Endothelial cell of umbilical vein (primary cell): ENCODE measurements around the gene ABCA2. TPM values are rescaled to one million over a fixed set of nuclear protein-coding genes. Genes with fewer than 3 reads are reported as not detected.

Experiments
- BruUV-seq: library from RNA; stranded (reverse); fragments of 400-500 nt; replicated peaks from 2 replicates; lab custom pipeline; 2021; lab: Mats Ljungman, UMichigan
- CTCF ChIA-PET: fragments of 300-600, 350-600 bp; sonication (Branson Sonifier 250); formaldehyde crosslinking; loops from one replicate; lab custom pipeline; 2021; ENCODE audit warnings: antibody characterized with exemption, inconsistent platforms; lab: Charles Lee
- POLR2A ChIA-PET: fragments of 300-600, 350-600 bp; sonication (Branson Sonifier 250); formaldehyde crosslinking; loops from one replicate; lab custom pipeline; 2021; ENCODE audit warnings: antibody characterized with exemption, inconsistent platforms; lab: Charles Lee
- DNase-seq: peaks from one replicate; pipeline ENCODE4 v3.0.0-alpha.2; 2011; ENCODE audit warnings: low read depth, low spot score
- FAIRE-seq: peaks from 2 replicates; lab custom pipeline; 2011; peaks lifted over from hg19 to GRCh38; lab: Jason Lieb, UNC
- H2AFZ ChIP-seq: 2 replicates; pipeline ENCODE4 v1.6.0; 2012; ENCODE audit warnings: low read depth, low read length, control low read depth, inconsistent platforms
- H3K27ac ChIP-seq: 2 replicates; pipeline ENCODE4 v1.5.1; 2011; ENCODE audit warnings: low read depth, mild to moderate bottlenecking, control low read depth, low read length, moderate library complexity; ENCODE audit not compliant: insufficient read depth
- H3K27me3 ChIP-seq, 2 experiments: 2 replicates each; pipeline versions ENCODE4 v1.6.0 to v1.6.1; 2011; ENCODE audit warnings: low read length in 2 of 2, mixed read lengths in 1 of 2; ENCODE audit not compliant: control insufficient read depth in 2 of 2, insufficient read depth in 2 of 2
- H3K36me3 ChIP-seq, 2 experiments: 2 replicates in 1 of 2; 3 replicates in 1 of 2; pipeline ENCODE4 v1.5.1; 2011; ENCODE audit warnings: low read length in 2 of 2, mild to moderate bottlenecking in 1 of 2, moderate library complexity in 1 of 2; ENCODE audit not compliant: control insufficient read depth in 2 of 2, insufficient read depth in 2 of 2; ENCODE audit errors: extremely low read depth in 1 of 2
- H3K4me1 ChIP-seq: 3 replicates; pipeline ENCODE4 v1.5.1; 2011; ENCODE audit warnings: mild to moderate bottlenecking, low read length; ENCODE audit not compliant: control insufficient read depth, insufficient read depth; ENCODE audit errors: extremely low read depth
- H3K4me2 ChIP-seq: 2 replicates; pipeline ENCODE4 v1.6.1; 2011; ENCODE audit warnings: low read length, control low read depth, mixed read lengths; ENCODE audit not compliant: insufficient read depth
- H3K4me3 ChIP-seq, 3 experiments: fragments of 200-600 bp in 1 of 3; sonication (generic), shearing (Covaris generic) in 1 of 3; replicated peaks in 1 of 3; 2 replicates each; pipeline ENCODE4 v1.5.1; 2011 to 2016; ENCODE audit warnings: control low read depth in 3 of 3, low read length in 3 of 3, mild to moderate bottlenecking in 2 of 3, inconsistent platforms in 1 of 3, low read depth in 1 of 3, moderate library complexity in 1 of 3; ENCODE audit not compliant: insufficient read depth in 1 of 3
- H3K79me2 ChIP-seq: 2 replicates; pipeline ENCODE4 v1.6.0; 2012; ENCODE audit warnings: low read length, inconsistent platforms; ENCODE audit not compliant: control insufficient read depth, insufficient read depth
- H3K9ac ChIP-seq: replicated peaks from 2 replicates; pipeline ENCODE3; 2011; ENCODE audit warnings: low read length, control low read depth; ENCODE audit not compliant: insufficient read depth; ENCODE audit errors: extremely low read depth
- H3K9me1 ChIP-seq: replicated peaks from 3 replicates; pipeline ENCODE4 v1.6.0; 2011; ENCODE audit warnings: mild to moderate bottlenecking, low read length; ENCODE audit not compliant: control insufficient read depth, insufficient read depth; ENCODE audit errors: extremely low read depth
- H3K9me3 ChIP-seq: replicated peaks from 2 replicates; pipeline ENCODE4 v1.5.1; 2012; ENCODE audit warnings: low read length, inconsistent platforms; ENCODE audit not compliant: control insufficient read depth, insufficient read depth
- H4K20me1 ChIP-seq: replicated peaks from 2 replicates; pipeline ENCODE3; 2011; ENCODE audit warnings: mild to moderate bottlenecking, low read length; ENCODE audit not compliant: control insufficient read depth, insufficient read depth; ENCODE audit errors: extremely low read depth
- EZH2 ChIP-seq: IDR thresholded peaks from 2 replicates; pipeline ENCODE4 v1.6.1; 2012; ENCODE audit warnings: borderline replicate concordance, low read depth, mild to moderate bottlenecking, moderate library complexity, low read length, inconsistent platforms; ENCODE audit not compliant: severe bottlenecking
- FOS ChIP-seq: IDR thresholded peaks from 2 replicates; pipeline ENCODE4 v1.6.1; 2011; ENCODE audit warnings: mild to moderate bottlenecking, low read length, moderate library complexity, borderline replicate concordance; ENCODE audit not compliant: insufficient read depth
- GATA2 ChIP-seq: IDR thresholded peaks from 2 replicates; pipeline ENCODE4 v1.7.0; 2011; ENCODE audit warnings: low read depth, mild to moderate bottlenecking, moderate library complexity, mixed read lengths, low read length; ENCODE audit not compliant: insufficient read length, insufficient read depth
- JUN ChIP-seq: IDR thresholded peaks from 2 replicates; pipeline ENCODE4 v1.6.1; 2011; ENCODE audit warnings: borderline replicate concordance, low read depth; ENCODE audit not compliant: insufficient read length, insufficient read depth
- MYC ChIP-seq: IDR thresholded peaks from one replicate; pipeline ENCODE4 v1.6.1; 2011; ENCODE audit warnings: mild to moderate bottlenecking, low read depth, low read length
- POLR2A ChIP-seq: IDR thresholded peaks from 2 replicates; pipeline ENCODE4 v1.6.1; 2012; ENCODE audit warnings: low read depth, mild to moderate bottlenecking, control low read depth, low read length
- POLR2AphosphoS5 ChIP-seq: IDR thresholded peaks from 2 replicates; pipeline ENCODE4 v1.6.1; 2012; ENCODE audit warnings: low read depth, mild to moderate bottlenecking, control low read depth, low read length, moderate library complexity; ENCODE audit not compliant: insufficient read depth
- dilution Hi-C: fragments of 300-500 bp; cut with MboI; formaldehyde crosslinking; loops from one replicate; pipeline ENCODE4 v1.15.0; 2019; ENCODE audit warnings: low sequenced_read_pairs; ENCODE audit not compliant: extremely low pct_ligation_motif_present
- intact Hi-C: fragments of 100-400 bp; cut with micrococcal nuclease; formaldehyde crosslinking; loops from one replicate; pipeline ENCODE4 v1.10.0; 2022
- polyA plus RNA-seq, 4 experiments: library from polyadenylated mRNA; depleted of rRNA in 3 of 4; stranded (reverse) in 3 of 4; unstranded in 1 of 4; fragments of >200 nt; gene quantifications; 2 replicates each; pipeline versions ENCODE4 v1.2.1 to v1.2.3, GENCODE V29; 2011 to 2012; ENCODE audit warnings: missing spikeins in 1 of 4
- total RNA-seq: library from RNA; stranded (reverse); gene quantifications from 2 replicates; pipeline ENCODE4 v1.2.3, GENCODE V29; 2021
- TF ChIP-seq, protein P1 (sequence below), 2 donors: IDR thresholded peaks; 1 replicate in 1 of 2; 2 replicates in 1 of 2; pipeline ENCODE4 v1.5.1; 2011; ENCODE audit warnings: low read length in 2 of 2, mild to moderate bottlenecking in 2 of 2, moderate library complexity in 2 of 2, control low read depth in 1 of 2, inconsistent platforms in 1 of 2, low read depth in 1 of 2; ENCODE audit not compliant: insufficient read depth in 1 of 2; ENCODE audit errors: extremely low read depth in 1 of 2
- TF ChIP-seq, protein P2 (sequence below): IDR thresholded peaks from 2 replicates; pipeline ENCODE4 v1.6.1; 2011; ENCODE audit not compliant: insufficient read depth, insufficient read length

Gene ABCA2
- total and polyA plus RNA-seq, 2 donors (not counting 3 experiments of a cell fraction or from before 2014, with no cell fraction given), result 20.0 to 29.1 TPM

DNA sequence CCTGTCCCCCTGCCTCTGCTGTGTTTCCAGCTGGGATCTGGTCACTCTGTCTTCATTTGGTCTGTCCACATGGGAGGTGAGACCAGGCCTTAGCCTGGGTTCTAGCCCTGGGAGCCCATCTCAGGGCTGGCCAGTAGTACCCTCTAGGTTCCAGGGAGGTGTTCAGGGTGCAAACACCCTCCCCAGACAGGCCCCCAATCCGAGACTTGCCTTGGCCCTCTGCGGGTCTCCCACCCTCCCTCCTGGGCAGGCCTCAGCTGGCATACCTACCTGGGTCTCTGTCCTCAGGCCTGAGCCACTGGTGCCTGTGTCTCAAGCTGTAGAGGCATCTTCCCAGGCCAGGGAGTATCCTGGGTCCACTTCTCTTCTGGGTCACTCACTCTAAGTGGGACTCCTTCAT lies 43.2 kb upstream of the ABCA2 start:
- H3K9ac ChIP-seq, result no peak overlapping the region
- H3K4me2 ChIP-seq, result no peak overlapping the region
- no peak for DNase-seq
- no peak for FAIRE-seq
- no peaks in the 10 kb centered on the region for H3K9me1 ChIP-seq
- no peaks in the 10 kb centered on the region for H3K9me3 ChIP-seq
- CTCF ChIA-PET, result interaction anchor here (1.0 to 8.0 kb wide), 5 partner anchors 15 to 156 kb away, joined by 3 to 152 read pairs (median 8); partner anchors contain the start of genes ABCA2, MAN1B1, NPDC1 and RNF224
- no peaks in the 10 kb centered on the region for H3K27me3 ChIP-seq
- BruUV-seq, result no TSS peak
- no peak overlapping the region for H3K4me3 ChIP-seq
- POLR2A ChIA-PET, result no interaction called here
- no peak overlapping the region for H3K27ac ChIP-seq
- dilution Hi-C loops (no loop called here), intact Hi-C loops (no loop called here)
- peak overlapping the region; percentile 53 for H2AFZ ChIP-seq
- H3K36me3 ChIP-seq, result no peaks in the 10 kb centered on the region
- TF ChIP-seq FOS (no peak), GATA2 (no peak), POLR2AphosphoS5 (no peak), JUN (no peak), MYC (no peak), POLR2A (no peak), EZH2 (no peak)
- TF ChIP-seq, protein P1, sequence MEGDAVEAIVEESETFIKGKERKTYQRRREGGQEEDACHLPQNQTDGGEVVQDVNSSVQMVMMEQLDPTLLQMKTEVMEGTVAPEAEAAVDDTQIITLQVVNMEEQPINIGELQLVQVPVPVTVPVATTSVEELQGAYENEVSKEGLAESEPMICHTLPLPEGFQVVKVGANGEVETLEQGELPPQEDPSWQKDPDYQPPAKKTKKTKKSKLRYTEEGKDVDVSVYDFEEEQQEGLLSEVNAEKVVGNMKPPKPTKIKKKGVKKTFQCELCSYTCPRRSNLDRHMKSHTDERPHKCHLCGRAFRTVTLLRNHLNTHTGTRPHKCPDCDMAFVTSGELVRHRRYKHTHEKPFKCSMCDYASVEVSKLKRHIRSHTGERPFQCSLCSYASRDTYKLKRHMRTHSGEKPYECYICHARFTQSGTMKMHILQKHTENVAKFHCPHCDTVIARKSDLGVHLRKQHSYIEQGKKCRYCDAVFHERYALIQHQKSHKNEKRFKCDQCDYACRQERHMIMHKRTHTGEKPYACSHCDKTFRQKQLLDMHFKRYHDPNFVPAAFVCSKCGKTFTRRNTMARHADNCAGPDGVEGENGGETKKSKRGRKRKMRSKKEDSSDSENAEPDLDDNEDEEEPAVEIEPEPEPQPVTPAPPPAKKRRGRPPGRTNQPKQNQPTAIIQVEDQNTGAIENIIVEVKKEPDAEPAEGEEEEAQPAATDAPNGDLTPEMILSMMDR (IDR thresholded peaks at IDR 0.05; ENCODE audit: extremely low read depth in 1 of 2, insufficient read depth in 1 of 2, low read depth in 1 of 2, low read length in 2 of 2), result no peak
- TF ChIP-seq, protein P2, sequence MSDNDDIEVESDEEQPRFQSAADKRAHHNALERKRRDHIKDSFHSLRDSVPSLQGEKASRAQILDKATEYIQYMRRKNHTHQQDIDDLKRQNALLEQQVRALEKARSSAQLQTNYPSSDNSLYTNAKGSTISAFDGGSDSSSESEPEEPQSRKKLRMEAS, result no peak
- peaks cover 11% of the 10 kb centered on the region for H3K4me1 ChIP-seq
- H4K20me1 ChIP-seq, result no peaks in the 10 kb centered on the region
- peaks cover 9% of the 10 kb centered on the region for H3K79me2 ChIP-seq
